Caco-2 (cell line): ENCODE measurements around the gene ZNF563. TPM values are rescaled to one million over a fixed set of nuclear protein-coding genes. Genes with fewer than 3 reads are reported as not detected.
"Not testable (repeated sequence)": the region's sequence is repeated elsewhere in the genome, so short reads cannot be mapped to it uniquely, and the experiment has no call there.

Experiments used
- BruUV-seq: library from RNA; stranded (reverse); fragments of 400-500 nt; replicated peaks from 2 replicates; lab custom pipeline; 2021; lab: Mats Ljungman, UMichigan
- CTCF ChIA-PET: fragments of 300-600 bp; sonication (Branson Sonifier 250); formaldehyde crosslinking; loops from one replicate; lab custom pipeline; 2022; ENCODE audit warnings: antibody characterized with exemption; lab: Charles Lee
- POLR2A ChIA-PET: fragments of 300-600 bp; sonication (Branson Sonifier 250); formaldehyde crosslinking; loops from one replicate; lab custom pipeline; 2022; ENCODE audit warnings: antibody characterized with exemption; lab: Charles Lee
- DNase-seq, 2 experiments: peaks; one replicate each; pipeline versions ENCODE4 v3.0.0 to v3.0.0-alpha.2; 2020 to 2022
- H3K27me3 ChIP-seq: replicated peaks from 2 replicates; pipeline ENCODE4 v1.6.0; 2011; ENCODE audit warnings: low read length; ENCODE audit not compliant: control insufficient read depth, insufficient read depth
- H3K36me3 ChIP-seq: 2 replicates; pipeline ENCODE4 v1.5.1; 2011; ENCODE audit warnings: low read length; ENCODE audit not compliant: control insufficient read depth, insufficient read depth
- H3K4me1 ChIP-seq: fragments of 250-450 bp; sonication (Bioruptor Pico); 2 replicates; pipeline ENCODE4 v1.5.1; 2020; ENCODE audit warnings: mild to moderate bottlenecking
- H3K4me3 ChIP-seq: 2 replicates; pipeline ENCODE4 v1.5.1; 2011; ENCODE audit warnings: low read depth, mild to moderate bottlenecking, control low read depth, low read length
- H3K9me3 ChIP-seq: fragments of 250-450 bp; sonication (Bioruptor Pico); 2 replicates; pipeline ENCODE4 v1.5.1; 2020; ENCODE audit warnings: mild to moderate bottlenecking, moderate library complexity
- H3K27ac Mint-ChIP-seq: one replicate; pipeline ENCODE4 v1.8.0; 2022; ENCODE audit warnings: mixed read lengths; ENCODE audit not compliant: unreplicated experiment
- H3K27me3 Mint-ChIP-seq: one replicate; pipeline ENCODE4 v1.8.0; 2022; ENCODE audit warnings: mixed read lengths; ENCODE audit not compliant: insufficient read depth, unreplicated experiment
- H3K36me3 Mint-ChIP-seq: one replicate; pipeline ENCODE4 v1.8.0; 2022; ENCODE audit warnings: mild to moderate bottlenecking, mixed read lengths; ENCODE audit not compliant: insufficient read depth, unreplicated experiment
- H3K4me1 Mint-ChIP-seq: one replicate; pipeline ENCODE4 v1.8.0; 2022; ENCODE audit warnings: low read depth, mixed read lengths; ENCODE audit not compliant: unreplicated experiment
- H3K4me3 Mint-ChIP-seq: one replicate; pipeline ENCODE4 v1.8.0; 2022; ENCODE audit warnings: mild to moderate bottlenecking, moderate library complexity, mixed read lengths; ENCODE audit not compliant: unreplicated experiment
- H3K9me3 Mint-ChIP-seq: one replicate; pipeline ENCODE4 v1.8.0; 2022; ENCODE audit warnings: mixed read lengths; ENCODE audit not compliant: unreplicated experiment
- CTCF ChIP-seq, 2 experiments: fragments of 200-600 bp in 1 of 2; IDR thresholded peaks; 1 replicate in 1 of 2; 2 replicates in 1 of 2; pipeline versions ENCODE4 v1.5.1 to v1.8.0; 2011 to 2022; ENCODE audit warnings: antibody characterized with exemption in 1 of 2, control low read depth in 1 of 2, inconsistent platforms in 1 of 2, low read depth in 1 of 2, low read length in 1 of 2, mild to moderate bottlenecking in 1 of 2, moderate library complexity in 1 of 2; ENCODE audit not compliant: insufficient read depth in 1 of 2, severe bottlenecking in 1 of 2, unreplicated experiment in 1 of 2
- intact Hi-C: fragments of 100-400 bp; cut with micrococcal nuclease; formaldehyde crosslinking; loops from one replicate; pipeline ENCODE4 v1.10.0; 2022; ENCODE audit not compliant: unreplicated experiment
- total RNA-seq: library from RNA; stranded (reverse); gene quantifications from 2 replicates; pipeline ENCODE4 v1.2.3, GENCODE V29; 2022

The ZNF563 gene
- total RNA-seq, 1 experiment from 2014 or later: 3.0 TPM

GRCh38 chr19:12364391-12365235, 31.2 kb upstream of the ZNF563 start:
- Histone ChIP-seq H3K9me3 (peaks cover 17% of the 10 kb centered on the region), H3K27me3 (no peaks in the 10 kb centered on the region), H3K36me3 (no peaks in the 10 kb centered on the region), H3K4me1 (no peaks in the 10 kb centered on the region), H3K4me3 (peak overlapping the region; percentile 73)
- peak in 1 of 2 experiments; percentile 4 for DNase-seq
- POLR2A ChIA-PET: interaction anchor here (0.6 to 1.8 kb wide), 2 partner anchors 32 to 224 kb away, joined by 4 to 18 read pairs; partner anchors contain the start of genes ZNF20 and ZNF563
- Mint-ChIP-seq H3K4me1 (no peaks in the 10 kb centered on the region), H3K4me3 (peak overlapping the region; percentile 95), H3K36me3 (peaks cover 18% of the 10 kb centered on the region), H3K27ac (peak overlapping the region; percentile 93), H3K9me3 (no peaks in the 10 kb centered on the region), H3K27me3 (no peaks in the 10 kb centered on the region)
- no peak for TF ChIP-seq CTCF (IDR thresholded peaks at IDR 0.05; ENCODE audit: insufficient read depth in 1 of 2, low read depth in 1 of 2, low read length in 1 of 2, severe bottlenecking in 1 of 2, unreplicated experiment in 1 of 2)
- CTCF ChIA-PET: interaction anchor here (0.6 to 1.5 kb wide), 9 partner anchors 10 to 567 kb away, joined by 3 to 9 read pairs (median 5); partner anchors contain the start of genes ZNF136, ZNF20, ZNF44 and ZNF491
- TSS peak; percentile 65 for BruUV-seq
- intact Hi-C loops: loop anchor here (1.0 to 2.0 kb wide), 3 partner anchors 31 to 77 kb away; partner anchors contain the start of genes ZNF44, ZNF443 and ZNF563

GRCh38 chr19:12362236-12362635, 28.8 kb upstream of the ZNF563 start:
- H3K4me1 ChIP-seq, intact Hi-C loops, H3K4me1 Mint-ChIP-seq, H3K27me3 ChIP-seq, H3K4me3 ChIP-seq, H3K27me3 Mint-ChIP-seq, H3K36me3 ChIP-seq, H3K9me3 ChIP-seq, CTCF ChIA-PET, H3K4me3 Mint-ChIP-seq, POLR2A ChIA-PET, DNase-seq, BruUV-seq, H3K9me3 Mint-ChIP-seq, H3K27ac Mint-ChIP-seq: not testable (repeated sequence)
- peaks cover 18% of the 10 kb centered on the region for H3K36me3 Mint-ChIP-seq

- no peak for DNase-seq
- Histone ChIP-seq H3K4me1 (no peaks in the 10 kb centered on the region), H3K9me3 (peaks cover 13% of the 10 kb centered on the region), H3K36me3 (no peaks in the 10 kb centered on the region), H3K27me3 (no peaks in the 10 kb centered on the region), H3K4me3 (no peak overlapping the region)
- H3K27me3 Mint-ChIP-seq: no peaks in the 10 kb centered on the region
- no peak overlapping the region for H3K4me3 Mint-ChIP-seq
- ChIA-PET POLR2A (no interaction called here), CTCF (no interaction called here)
- H3K36me3 Mint-ChIP-seq: peaks cover 11% of the 10 kb centered on the region
- BruUV-seq: no TSS peak
- TF ChIP-seq CTCF (IDR thresholded peaks at IDR 0.05; ENCODE audit: insufficient read depth in 1 of 2, low read depth in 1 of 2, low read length in 1 of 2, severe bottlenecking in 1 of 2, unreplicated experiment in 1 of 2): no peak
- H3K9me3 Mint-ChIP-seq: peaks cover 39% of the 10 kb centered on the region
- intact Hi-C loops: no loop called here
- H3K4me1 Mint-ChIP-seq: no peaks in the 10 kb centered on the region
- no peak overlapping the region for H3K27ac Mint-ChIP-seq
Measured at GRCh38 chr19:12353375-12353774, 19.9 kb upstream of the ZNF563 start.
